H1 (cell line): ENCODE results near the gene FHIT. TPM values are rescaled to one million over a fixed set of nuclear protein-coding genes. Genes with fewer than 3 reads are reported as not detected.

ENCODE experiments used
- CTCF ChIA-PET: fragments of 300-600 bp; sonication (Branson Sonifier 250); formaldehyde crosslinking; loops from one replicate; lab custom pipeline; 2021; ENCODE audit not compliant: partially characterized antibody; lab: Charles Lee
- POLR2A ChIA-PET: fragments of 300-600 bp; sonication (Branson Sonifier 250); formaldehyde crosslinking; loops from one replicate; lab custom pipeline; 2021; ENCODE audit warnings: inconsistent platforms; ENCODE audit not compliant: partially characterized antibody; lab: Charles Lee
- DNase-seq, 2 experiments: peaks; one replicate each; pipeline versions ENCODE4 v3.0.0 to v3.0.0-alpha.2; 2010 to 2022; ENCODE audit warnings: low spot score in 2 of 2, low read depth in 1 of 2, mixed read lengths in 1 of 2
- FAIRE-seq: peaks from 2 replicates; lab custom pipeline; 2011; peaks lifted over from hg19 to GRCh38; lab: Jason Lieb, UNC
- H2AFZ ChIP-seq: 2 replicates; pipeline ENCODE4 v1.8.1; 2012; ENCODE audit warnings: low read length, inconsistent platforms
- H2AK5ac ChIP-seq: 2 replicates; pipeline ENCODE4 v1.6.1; 2013; ENCODE audit warnings: low read depth, low read length
- H2BK120ac ChIP-seq: replicated peaks from 2 replicates; pipeline ENCODE3; 2013; ENCODE audit warnings: low read depth, low read length, inconsistent platforms
- H2BK12ac ChIP-seq: 2 replicates; pipeline ENCODE4 v1.6.1; 2013; ENCODE audit warnings: low read depth, low read length
- H2BK15ac ChIP-seq: 2 replicates; pipeline ENCODE4 v1.6.1; 2013; ENCODE audit warnings: low read length
- H2BK20ac ChIP-seq: 2 replicates; pipeline ENCODE4 v1.6.1; 2013; ENCODE audit warnings: low read length
- H2BK5ac ChIP-seq: 2 replicates; pipeline ENCODE4 v1.6.1; 2013; ENCODE audit warnings: low read depth, low read length
- H3K14ac ChIP-seq: 2 replicates; pipeline ENCODE4 v1.6.1; 2013; ENCODE audit warnings: inconsistent platforms; ENCODE audit not compliant: insufficient read length
- H3K18ac ChIP-seq: 2 replicates; pipeline ENCODE4 v1.6.1; 2013; ENCODE audit warnings: low read length; ENCODE audit errors: extremely low read depth
- H3K23ac ChIP-seq: 2 replicates; pipeline ENCODE4 v1.6.1; 2013; ENCODE audit warnings: inconsistent platforms; ENCODE audit not compliant: insufficient read length
- H3K23me2 ChIP-seq: 2 replicates; pipeline ENCODE4 v1.6.1; 2013; ENCODE audit warnings: low read depth, low read length
- H3K27ac ChIP-seq: 2 replicates; pipeline ENCODE4 v1.6.1; 2011; ENCODE audit warnings: low read depth, low read length, inconsistent platforms
- H3K27me3 ChIP-seq, 4 experiments: replicated peaks in 1 of 4; 1 replicate in 1 of 4; 2 replicates in 3 of 4; pipeline versions ENCODE4 v1.6.1 to v1.8.1; 2011 to 2013; ENCODE audit warnings: low read length in 3 of 4, mild to moderate bottlenecking in 3 of 4, inconsistent platforms in 2 of 4, mixed read lengths in 2 of 4, moderate library complexity in 1 of 4; ENCODE audit not compliant: control insufficient read depth in 3 of 4, insufficient read depth in 3 of 4; ENCODE audit errors: extremely low read depth in 1 of 4
- H3K36me3 ChIP-seq, 4 experiments: 2 replicates each; pipeline versions ENCODE4 v1.6.1 to v1.8.1; 2011 to 2013; ENCODE audit warnings: mild to moderate bottlenecking in 4 of 4, low read length in 3 of 4, moderate library complexity in 2 of 4, control low read depth in 1 of 4, inconsistent platforms in 1 of 4; ENCODE audit not compliant: insufficient read depth in 4 of 4, control insufficient read depth in 2 of 4
- H3K4ac ChIP-seq: replicated peaks from 2 replicates; pipeline ENCODE3; 2013; ENCODE audit warnings: low read length, low read depth, mixed read lengths, inconsistent platforms; ENCODE audit not compliant: insufficient read length
- H3K4me1 ChIP-seq, 4 experiments: replicated peaks in 1 of 4; 1 replicate in 1 of 4; 2 replicates in 3 of 4; pipeline versions ENCODE4 v1.6.1 to v1.8.1; 2011 to 2013; ENCODE audit warnings: low read length in 3 of 4, inconsistent platforms in 2 of 4, mixed read lengths in 1 of 4; ENCODE audit not compliant: insufficient read depth in 4 of 4, control insufficient read depth in 3 of 4
- H3K4me2 ChIP-seq, 2 experiments: 2 replicates each; pipeline versions ENCODE4 v1.6.1 to v1.8.1; 2011 to 2013; ENCODE audit warnings: low read depth in 2 of 2, low read length in 2 of 2, control low read depth in 1 of 2, inconsistent platforms in 1 of 2, mild to moderate bottlenecking in 1 of 2; ENCODE audit not compliant: insufficient read depth in 1 of 2
- H3K4me3 ChIP-seq, 4 experiments: fragments of 200-600, 300-600 bp in 1 of 4; sonication (generic), shearing (Covaris generic), sonication (Bioruptor Twin) in 1 of 4; 2 replicates each; pipeline versions ENCODE4 v1.5.1 to v1.8.1; 2011 to 2016; ENCODE audit warnings: low read length in 4 of 4, low read depth in 3 of 4, control low read depth in 2 of 4, inconsistent platforms in 2 of 4, mild to moderate bottlenecking in 2 of 4, mixed read lengths in 1 of 4, moderate library complexity in 1 of 4; ENCODE audit not compliant: insufficient read depth in 2 of 4; ENCODE audit errors: extremely low read depth in 1 of 4
- H3K56ac ChIP-seq: replicated peaks from 2 replicates; pipeline ENCODE3; 2013; ENCODE audit warnings: low read depth, mild to moderate bottlenecking, mixed read lengths, low read length, inconsistent platforms; ENCODE audit not compliant: insufficient read length
- H3K79me1 ChIP-seq: 2 replicates; pipeline ENCODE4 v1.6.1; 2013; ENCODE audit warnings: low read depth, low read length, control low read depth
- H3K79me2 ChIP-seq, 2 experiments: 2 replicates each; pipeline versions ENCODE4 v1.6.1 to v1.8.1; 2012 to 2013; ENCODE audit warnings: low read length in 2 of 2, mild to moderate bottlenecking in 2 of 2, inconsistent platforms in 1 of 2; ENCODE audit not compliant: insufficient read depth in 2 of 2, control insufficient read depth in 1 of 2
- H3K9ac ChIP-seq, 4 experiments: replicated peaks in 1 of 4; 1 replicate in 1 of 4; 2 replicates in 3 of 4; pipeline versions ENCODE4 v1.6.1 to v1.8.1; 2011 to 2013; ENCODE audit warnings: low read depth in 3 of 4, low read length in 3 of 4, control low read depth in 2 of 4, mild to moderate bottlenecking in 2 of 4, moderate library complexity in 2 of 4, inconsistent platforms in 1 of 4; ENCODE audit errors: extremely low read depth in 1 of 4
- H3K9me3 ChIP-seq, 2 experiments: 2 replicates each; pipeline versions ENCODE4 v1.6.1 to v1.8.1; 2012 to 2013; ENCODE audit warnings: mild to moderate bottlenecking in 2 of 2, moderate library complexity in 2 of 2, control low read depth in 1 of 2, inconsistent platforms in 1 of 2, low read depth in 1 of 2, low read length in 1 of 2, mixed read lengths in 1 of 2; ENCODE audit not compliant: insufficient read depth in 2 of 2
- H4K20me1 ChIP-seq, 2 experiments: replicated peaks in 1 of 2; 2 replicates each; pipeline versions ENCODE3 to v1.8.1; 2011 to 2013; ENCODE audit warnings: inconsistent platforms in 2 of 2, low read length in 2 of 2, mild to moderate bottlenecking in 1 of 2; ENCODE audit not compliant: insufficient read depth in 2 of 2, control insufficient read depth in 1 of 2
- H4K5ac ChIP-seq: 2 replicates; pipeline ENCODE4 v1.6.1; 2013; ENCODE audit warnings: low read length, low read depth, mixed read lengths, inconsistent platforms; ENCODE audit not compliant: insufficient read length
- H4K8ac ChIP-seq: 2 replicates; pipeline ENCODE4 v1.8.0; 2013; ENCODE audit warnings: mild to moderate bottlenecking, moderate library complexity, low read length, inconsistent platforms; ENCODE audit not compliant: insufficient read depth; ENCODE audit errors: extremely low read depth
- H4K91ac ChIP-seq: replicated peaks from 2 replicates; pipeline ENCODE3; 2013; ENCODE audit warnings: low read length, mixed read lengths, inconsistent platforms; ENCODE audit not compliant: insufficient read length
- CBX5 ChIP-seq: fragments of 300-800, 300-1000 bp; sonication (generic); IDR thresholded peaks from 2 replicates; pipeline ENCODE4 v1.7.1; 2016; ENCODE audit warnings: antibody characterized with exemption, low read length, low read depth
- E2F6 ChIP-seq: IDR thresholded peaks from 2 replicates; pipeline ENCODE4 v1.6.1; 2012; ENCODE audit warnings: inconsistent platforms
- GTF2F1 ChIP-seq: IDR thresholded peaks from 2 replicates; pipeline ENCODE4 v1.6.1; 2012; ENCODE audit warnings: low read depth, low read length, improper control_type of control experiment, borderline replicate concordance
- MAFK ChIP-seq: IDR thresholded peaks from 2 replicates; pipeline ENCODE4 v1.6.1; 2012; ENCODE audit warnings: low read depth, mild to moderate bottlenecking, improper control_type of control experiment, low read length
- NANOG ChIP-seq: IDR thresholded peaks from 2 replicates; pipeline ENCODE4 v1.6.1; 2011; ENCODE audit warnings: low read length, low read depth, mild to moderate bottlenecking, inconsistent platforms; ENCODE audit not compliant: insufficient read depth, poor library complexity, severe bottlenecking
- polyA plus RNA-seq, 7 experiments: library from polyadenylated mRNA; depleted of rRNA in 3 of 7; stranded (reverse) in 5 of 7; unstranded in 2 of 7; fragments of >200 nt in 5 of 7; fragments of 200-250 nt in 2 of 7; gene quantifications; 1 replicate in 5 of 7; 2 replicates in 1 of 7; 4 replicates in 1 of 7; pipeline versions ENCODE4 v1.2.1 to v1.2.3, GENCODE V29; 2011 to 2013; ENCODE audit warnings: missing spikeins in 2 of 7, mixed read lengths in 2 of 7
- total RNA-seq: library from RNA; stranded (reverse); fragmentation: NEBNext Ultra II Directional; extraction: Animal tissue kit (Norgen Biotek cat#: 25700); gene quantifications from 2 replicates; pipeline ENCODE4 v1.2.1, GENCODE V29; 2021

The FHIT gene
- total and polyA plus RNA-seq, 2 of the 8 experiments (the other 6 are each of a cell fraction or from before 2014, with no cell fraction given) = 1.2 to 3.2 TPM

GRCh38 chr3:59782664-59783063, 1468.6 kb downstream of the FHIT start:
- H3K4me1 ChIP-seq = peaks cover 0 to 4% (median 1%) of the 10 kb centered on the region in 4 experiments; a peak in 1 of 7 replicates
- H4K20me1 ChIP-seq = no peaks in the 10 kb centered on the region
- H3K56ac ChIP-seq = no peak overlapping the region
- H2BK12ac ChIP-seq = no peak overlapping the region
- DNase-seq = no peak
- no peaks in the 10 kb centered on the region for H3K79me1 ChIP-seq
- no peaks in the 10 kb centered on the region for H3K27me3 ChIP-seq
- H3K23me2 ChIP-seq = no peaks in the 10 kb centered on the region
- H3K36me3 ChIP-seq = no peaks in the 10 kb centered on the region
- POLR2A ChIA-PET = no interaction called here
- no peak overlapping the region for H2BK15ac ChIP-seq
- no peak overlapping the region for H2BK20ac ChIP-seq
- no peak for FAIRE-seq
- H3K14ac ChIP-seq = no peak overlapping the region
- no peak overlapping the region for H3K4me3 ChIP-seq
- no peak overlapping the region for H4K5ac ChIP-seq
- no peak overlapping the region for H3K23ac ChIP-seq
- no peaks in the 10 kb centered on the region for H3K79me2 ChIP-seq
- H4K91ac ChIP-seq = no peak overlapping the region
- H3K18ac ChIP-seq = no peak overlapping the region
- H3K9ac ChIP-seq = no peak overlapping the region
- no peak overlapping the region for H3K27ac ChIP-seq
- H4K8ac ChIP-seq = no peak overlapping the region
- no peak overlapping the region for H3K4ac ChIP-seq
- CTCF ChIA-PET = no interaction called here
- H2AFZ ChIP-seq = no peak overlapping the region
- H3K9me3 ChIP-seq = peaks cover 0 to 3% of the 10 kb centered on the region in 2 experiments; a peak in 1 of 4 replicates
- H2AK5ac ChIP-seq = no peak overlapping the region
- H2BK5ac ChIP-seq = no peak overlapping the region
- no peak overlapping the region for H3K4me2 ChIP-seq
- H2BK120ac ChIP-seq = no peak overlapping the region
- TF ChIP-seq E2F6 (no peak), MAFK (no peak), CBX5 (no peak), NANOG (no peak), GTF2F1 (no peak)
